Measurements from ENCODE around the gene HFE.

HFE gene

DNA sequence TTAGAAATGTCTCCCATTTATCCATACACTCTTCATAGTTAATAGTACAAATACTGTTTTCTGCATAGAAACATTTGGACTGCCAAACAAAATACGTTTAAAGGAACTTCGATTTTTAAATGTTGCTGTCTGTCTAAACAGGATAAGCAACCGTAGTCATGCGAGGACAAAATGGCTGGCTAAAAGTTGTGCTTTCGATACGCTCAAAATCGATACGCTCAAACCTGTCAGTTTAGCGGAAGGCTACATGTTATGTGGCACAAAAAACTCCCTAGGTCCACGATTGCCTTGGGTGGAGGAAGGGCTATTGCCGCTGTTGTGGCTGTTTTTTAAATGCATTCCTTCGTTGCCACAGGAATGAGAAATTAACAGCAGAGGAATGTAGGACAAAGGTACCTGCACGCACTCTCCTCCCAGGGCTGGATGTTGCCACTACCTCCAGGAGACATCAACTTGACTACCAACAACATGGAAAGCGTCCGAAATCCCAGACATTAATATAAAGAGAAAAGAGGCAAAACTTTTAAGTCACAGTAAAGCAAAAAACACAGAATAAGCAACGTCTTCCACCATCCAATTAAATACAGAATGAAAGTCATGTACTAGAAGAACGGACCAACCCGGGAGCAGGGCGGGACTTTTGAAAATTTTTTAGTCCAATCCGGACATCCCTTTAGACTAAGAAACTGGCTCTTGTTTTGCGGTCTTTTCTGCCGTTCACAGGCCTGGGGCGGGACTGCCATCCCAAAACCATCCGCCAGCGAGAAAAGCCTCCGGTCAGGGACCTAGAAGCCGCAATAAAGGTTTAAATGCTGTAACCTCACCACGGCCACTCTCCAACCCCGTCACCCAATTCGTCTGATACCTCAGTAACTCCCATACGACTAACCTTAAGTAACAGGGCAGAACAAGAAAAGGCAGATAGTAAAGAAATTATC, 32.2 kb upstream of the HFE start (continued):
- no peak for TF ChIP-seq PRDM10 (tag by site-specific recombination; IDR thresholded peaks at IDR 0.05)
- no peak for TF ChIP-seq ZNF677 (tag by site-specific recombination; IDR thresholded peaks at IDR 0.05)
- no peak for TF ChIP-seq ZNF571 (tag by site-specific recombination; IDR thresholded peaks at IDR 0.05)
- peak; percentile 36; the same call in 1 of the 2 replicates for TF ChIP-seq ZNF10 (tag by site-specific recombination; IDR thresholded peaks at IDR 0.05)
- no peak for TF ChIP-seq ZNF621 (tag by site-specific recombination; IDR thresholded peaks at IDR 0.05)
- no peak for TF ChIP-seq ZBTB21 (tag by site-specific recombination; IDR thresholded peaks at IDR 0.05)
- TF ChIP-seq ZNF530 (tag by site-specific recombination; IDR thresholded peaks at IDR 0.05; ENCODE audit: low read depth): no peak
- TF ChIP-seq ZBTB11 (tag by site-specific recombination; conservative IDR thresholded peaks at IDR 0.05; ENCODE audit: low read depth): no peak
- no peak for TF ChIP-seq FEZF1 (tag by site-specific recombination; IDR thresholded peaks at IDR 0.05)
- no peak for TF ChIP-seq KLF9 (tag by site-specific recombination; IDR thresholded peaks at IDR 0.05; ENCODE audit: low read depth)
- TF ChIP-seq ZFP3 (tag by site-specific recombination; IDR thresholded peaks at IDR 0.05; ENCODE audit: low read depth): no peak
- TF ChIP-seq ZFP69B (tag by site-specific recombination; IDR thresholded peaks at IDR 0.05): peak; percentile 24; the same call in 1 of the 2 replicates
- TF ChIP-seq GFI1B (tag by site-specific recombination; IDR thresholded peaks at IDR 0.05): peak; percentile 16; the same call in 1 of the 2 replicates
- TF ChIP-seq ZNF114 (tag by site-specific recombination; IDR thresholded peaks at IDR 0.05): no peak
- TF ChIP-seq ZNF23 (tag by site-specific recombination; IDR thresholded peaks at IDR 0.05; ENCODE audit: borderline replicate concordance): no peak
- TF ChIP-seq ZNF146 (tag by site-specific recombination; IDR thresholded peaks at IDR 0.05): no peak
- no peak for TF ChIP-seq GLI4 (tag by site-specific recombination; IDR thresholded peaks at IDR 0.05)
- no peak for TF ChIP-seq ZNF670 (tag by site-specific recombination; IDR thresholded peaks at IDR 0.05; ENCODE audit: low read depth)
- no peak for TF ChIP-seq ZNF16 (tag by site-specific recombination; IDR thresholded peaks at IDR 0.05; ENCODE audit: low read depth)
- TF ChIP-seq ZNF654 (tag by site-specific recombination; IDR thresholded peaks at IDR 0.05; ENCODE audit: low read depth): no peak; the same call in 1 of the 2 replicates
- TF ChIP-seq PRDM6 (tag by site-specific recombination; IDR thresholded peaks at IDR 0.05): peak; percentile 60
- TF ChIP-seq PRDM4 (tag by site-specific recombination; IDR thresholded peaks at IDR 0.05): no peak
- no peak for TF ChIP-seq ZNF223 (tag by site-specific recombination; IDR thresholded peaks at IDR 0.05)
- no peak for TF ChIP-seq ZNF157 (tag by site-specific recombination; IDR thresholded peaks at IDR 0.05)
- no peak for TF ChIP-seq ZNF792 (tag by site-specific recombination; IDR thresholded peaks at IDR 0.05)
- TF ChIP-seq, protein P1, sequence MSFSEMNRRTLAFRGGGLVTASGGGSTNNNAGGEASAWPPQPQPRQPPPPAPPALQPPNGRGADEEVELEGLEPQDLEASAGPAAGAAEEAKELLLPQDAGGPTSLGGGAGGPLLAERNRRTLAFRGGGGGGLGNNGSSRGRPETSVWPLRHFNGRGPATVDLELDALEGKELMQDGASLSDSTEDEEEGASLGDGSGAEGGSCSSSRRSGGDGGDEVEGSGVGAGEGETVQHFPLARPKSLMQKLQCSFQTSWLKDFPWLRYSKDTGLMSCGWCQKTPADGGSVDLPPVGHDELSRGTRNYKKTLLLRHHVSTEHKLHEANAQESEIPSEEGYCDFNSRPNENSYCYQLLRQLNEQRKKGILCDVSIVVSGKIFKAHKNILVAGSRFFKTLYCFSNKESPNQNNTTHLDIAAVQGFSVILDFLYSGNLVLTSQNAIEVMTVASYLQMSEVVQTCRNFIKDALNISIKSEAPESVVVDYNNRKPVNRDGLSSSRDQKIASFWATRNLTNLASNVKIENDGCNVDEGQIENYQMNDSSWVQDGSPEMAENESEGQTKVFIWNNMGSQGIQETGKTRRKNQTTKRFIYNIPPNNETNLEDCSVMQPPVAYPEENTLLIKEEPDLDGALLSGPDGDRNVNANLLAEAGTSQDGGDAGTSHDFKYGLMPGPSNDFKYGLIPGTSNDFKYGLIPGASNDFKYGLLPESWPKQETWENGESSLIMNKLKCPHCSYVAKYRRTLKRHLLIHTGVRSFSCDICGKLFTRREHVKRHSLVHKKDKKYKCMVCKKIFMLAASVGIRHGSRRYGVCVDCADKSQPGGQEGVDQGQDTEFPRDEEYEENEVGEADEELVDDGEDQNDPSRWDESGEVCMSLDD (tag by site-specific recombination; IDR thresholded peaks at IDR 0.05): no peak
